HG03378 (cell line): ENCODE data around the gene SBF2.

Experiments
- ATAC-seq: cut with Tn5 transposase; IDR thresholded peaks from one replicate; pipeline ENCODE4 v1.9.1; 2021; ENCODE audit warnings: mild to moderate bottlenecking, moderate library complexity; ENCODE audit not compliant: unreplicated experiment

Gene SBF2

GRCh38 chr11:9789910-9790309, 504.1 kb downstream of the SBF2 start:
- ATAC-seq: no peak

DNA sequence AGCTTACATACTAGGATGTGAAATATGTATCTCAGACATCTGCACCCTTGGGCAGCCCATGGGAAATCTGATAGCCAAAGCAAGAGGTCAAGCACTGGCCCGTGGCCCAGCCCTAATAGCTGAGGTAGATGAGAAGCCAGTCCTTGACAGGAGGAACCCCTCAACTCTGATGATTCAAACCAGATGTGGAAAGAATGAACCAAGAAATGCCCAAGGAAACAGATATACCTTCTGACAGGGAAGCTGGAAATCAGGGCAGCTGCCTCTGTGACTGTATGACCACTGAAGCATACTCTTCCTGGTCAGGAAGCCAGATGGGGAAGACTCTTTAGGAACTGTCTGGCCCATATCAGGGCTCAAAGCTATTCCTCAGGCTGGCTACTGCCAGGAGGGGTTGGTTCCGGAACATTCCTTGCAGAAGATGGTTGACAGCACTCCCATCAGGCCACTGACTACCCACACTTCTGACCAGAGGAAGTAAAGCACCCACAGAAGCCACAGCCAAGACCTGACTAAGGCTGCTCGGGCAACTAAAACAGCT, 506.0 kb downstream of the SBF2 start:
- ATAC-seq: no peak

DNA sequence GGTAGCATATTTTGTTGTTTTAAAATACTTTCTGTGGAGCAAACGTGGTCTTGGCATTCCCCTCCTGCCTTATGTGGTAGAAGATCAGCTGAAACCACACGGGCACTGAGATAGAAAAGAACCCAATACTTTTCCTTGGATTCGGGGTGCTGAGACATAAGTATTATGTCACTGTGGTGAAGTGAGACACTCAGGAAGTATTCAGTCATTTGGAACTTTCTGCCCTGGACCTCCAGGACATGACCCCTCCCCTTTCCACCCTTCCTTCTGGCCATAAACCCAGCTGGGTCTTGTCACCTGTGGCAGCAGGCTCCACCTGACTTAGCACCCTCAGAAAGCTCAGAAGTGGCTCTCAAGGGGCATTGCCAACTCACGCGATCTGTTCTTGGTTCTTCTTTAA, 506.8 kb downstream of the SBF2 start:
- ATAC-seq: no peak

DNA sequence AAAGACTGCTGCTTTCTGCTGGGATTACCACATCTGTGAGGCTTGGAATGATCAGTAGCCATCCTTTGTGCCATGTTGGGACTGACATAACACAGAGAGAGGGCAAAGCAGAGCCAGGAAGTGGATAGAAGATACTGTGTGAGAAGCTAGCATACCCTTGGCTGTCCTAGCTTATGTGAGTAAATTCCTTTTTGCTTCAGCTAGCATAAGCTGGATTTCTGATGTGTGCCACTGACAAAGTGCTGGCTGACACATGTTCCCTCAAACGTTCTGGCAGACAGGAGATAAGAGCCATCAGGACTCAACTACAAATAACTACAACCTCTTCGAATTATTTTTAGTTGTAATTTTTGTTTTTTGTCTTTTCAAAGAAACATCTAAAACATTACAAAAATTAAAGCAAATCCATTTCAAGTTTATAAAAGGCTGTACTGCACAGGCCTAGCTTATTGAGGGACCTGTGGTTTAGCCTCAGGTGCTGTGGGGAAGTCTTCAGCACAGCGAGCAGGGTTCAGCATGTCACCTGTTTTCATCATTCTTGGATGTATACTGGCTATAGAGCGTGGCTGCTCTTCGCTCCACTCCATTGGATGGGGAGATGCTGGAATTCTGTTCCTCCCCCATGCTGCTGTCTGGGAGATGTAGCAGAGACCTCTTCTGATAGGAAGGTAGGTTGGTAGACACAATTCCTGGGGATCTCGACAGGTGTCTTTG, 509.3 kb downstream of the SBF2 start:
- no peak for ATAC-seq

- no peak for ATAC-seq
Measured at GRCh38 chr11:9783986-9784385, 510.0 kb downstream of the SBF2 start.

- no peak for ATAC-seq
Measured at GRCh38 chr11:9780929-9781328, 513.1 kb downstream of the SBF2 start.

GRCh38 chr11:9777525-9777924, 516.5 kb downstream of the SBF2 start:
- no peak for ATAC-seq

DNA sequence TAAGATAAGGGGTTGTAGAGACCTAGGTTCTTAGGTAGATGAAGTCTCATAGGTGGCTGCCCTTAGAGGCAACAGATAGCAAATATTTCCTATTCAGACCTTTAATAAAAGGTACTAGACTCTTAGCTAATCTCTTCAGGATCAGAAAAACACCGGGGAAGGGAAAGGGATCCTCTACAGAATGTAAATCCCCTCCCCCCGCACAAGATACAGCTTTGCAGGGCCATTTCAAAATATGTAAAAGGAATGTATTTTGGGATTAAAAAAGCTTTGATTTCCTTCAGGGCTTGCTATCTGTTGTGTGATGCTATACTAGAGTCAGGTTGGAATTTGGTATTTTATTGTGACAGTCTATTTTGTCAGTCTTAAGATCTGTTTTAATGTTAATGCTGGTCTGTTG, 517.0 kb downstream of the SBF2 start:
- ATAC-seq: no peak

DNA sequence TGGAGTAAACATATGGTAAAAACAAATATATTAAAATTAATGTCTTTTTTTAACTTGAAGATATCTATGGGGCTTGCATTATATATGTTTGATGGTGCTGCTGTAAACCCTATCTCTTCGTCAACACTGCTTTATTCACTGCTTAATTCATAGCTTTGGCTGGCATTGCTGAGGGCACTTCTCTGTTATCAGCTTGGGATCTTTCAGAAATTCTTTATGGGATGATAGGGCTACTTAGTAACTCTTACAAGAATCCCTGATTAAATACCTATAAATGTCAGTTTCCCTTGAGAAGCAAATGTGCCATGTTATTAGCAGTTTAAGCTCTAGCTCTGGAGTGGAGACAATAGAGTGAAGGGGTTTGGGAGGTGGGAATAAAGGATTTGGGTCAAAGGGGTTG, 517.8 kb downstream of the SBF2 start:
- ATAC-seq: no peak

- ATAC-seq: no peak
Measured at GRCh38 chr11:9775398-9775779, 518.6 kb downstream of the SBF2 start.

- ATAC-seq: no peak
Measured at GRCh38 chr11:9774591-9775397, 519.2 kb downstream of the SBF2 start.

GRCh38 chr11:9774109-9774508, 519.9 kb downstream of the SBF2 start:
- ATAC-seq: no peak

GRCh38 chr11:9773524-9773923, 520.5 kb downstream of the SBF2 start:
- no peak for ATAC-seq

- ATAC-seq: no peak
Measured at GRCh38 chr11:9772218-9772617, 521.8 kb downstream of the SBF2 start.

DNA sequence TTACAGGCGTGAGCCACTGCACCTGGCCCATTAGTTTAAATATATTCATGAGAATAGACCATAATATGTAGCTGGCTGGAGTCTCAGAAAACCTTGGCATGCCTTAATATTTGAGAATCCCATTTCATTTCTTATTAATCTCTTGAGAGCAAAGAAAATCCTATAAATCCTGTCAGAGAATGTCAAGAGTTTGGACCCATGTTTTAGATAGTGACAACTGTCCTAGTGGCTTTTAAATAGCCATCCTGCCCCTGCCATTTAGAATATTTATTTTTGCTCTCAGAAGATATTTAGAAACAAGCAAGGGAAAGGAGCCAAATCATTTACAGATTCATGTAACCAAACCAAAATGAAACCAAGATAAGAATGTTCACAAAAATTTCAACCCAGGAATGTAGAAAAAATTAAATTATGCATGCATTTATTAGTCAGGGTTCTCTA, 522.9 kb downstream of the SBF2 start:
- ATAC-seq: no peak

GRCh38 chr11:9769621-9770020, 524.4 kb downstream of the SBF2 start:
- no peak for ATAC-seq

GRCh38 chr11:9765320-9766101, 528.5 kb downstream of the SBF2 start:
- ATAC-seq: no peak

GRCh38 chr11:9763301-9763700, 530.7 kb downstream of the SBF2 start:
- no peak for ATAC-seq

GRCh38 chr11:9762531-9762930, 531.5 kb downstream of the SBF2 start:
- ATAC-seq: no peak

DNA sequence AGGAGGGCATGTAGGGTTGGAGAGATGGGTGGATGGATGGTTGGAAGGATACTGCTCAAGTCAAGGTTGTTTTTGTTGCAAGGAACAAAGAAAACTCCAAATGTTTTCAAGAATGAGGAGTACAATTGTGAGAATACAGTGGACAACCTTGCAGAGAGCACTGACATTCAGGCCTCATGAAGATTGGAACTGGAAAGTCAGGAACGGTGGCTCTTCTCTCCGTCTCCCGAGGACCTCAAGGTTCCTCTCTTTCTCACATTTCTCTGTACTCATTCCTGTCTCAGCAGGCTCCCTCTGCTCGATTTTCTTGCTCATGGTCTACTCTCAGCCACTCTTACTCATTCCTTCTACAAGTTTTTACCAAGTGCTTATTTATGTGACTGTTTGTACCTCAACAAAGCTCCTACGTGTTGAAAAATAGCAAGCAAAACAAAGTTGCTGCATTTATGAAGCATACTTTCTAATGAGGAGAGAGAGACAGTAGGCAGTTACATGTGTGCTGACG, 532.5 kb downstream of the SBF2 start:
- no peak for ATAC-seq

- ATAC-seq: peak; percentile 1
Measured at GRCh38 chr11:9760193-9760575, 533.8 kb downstream of the SBF2 start.
